Measurements from ENCODE around the gene GPR132. TPM values are rescaled to one million over a fixed set of nuclear protein-coding genes. Genes with fewer than 3 reads are reported as not detected.
"Not testable (repeated sequence)": the region's sequence is repeated elsewhere in the genome, so short reads cannot be mapped to it uniquely, and the experiment has no call there.

GPR132 gene, protein sequence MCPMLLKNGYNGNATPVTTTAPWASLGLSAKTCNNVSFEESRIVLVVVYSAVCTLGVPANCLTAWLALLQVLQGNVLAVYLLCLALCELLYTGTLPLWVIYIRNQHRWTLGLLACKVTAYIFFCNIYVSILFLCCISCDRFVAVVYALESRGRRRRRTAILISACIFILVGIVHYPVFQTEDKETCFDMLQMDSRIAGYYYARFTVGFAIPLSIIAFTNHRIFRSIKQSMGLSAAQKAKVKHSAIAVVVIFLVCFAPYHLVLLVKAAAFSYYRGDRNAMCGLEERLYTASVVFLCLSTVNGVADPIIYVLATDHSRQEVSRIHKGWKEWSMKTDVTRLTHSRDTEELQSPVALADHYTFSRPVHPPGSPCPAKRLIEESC
- total RNA-seq (2022): 1.4 TPM in 2 replicates
- percentile 30 among the genes with signal in this experiment for Bru-seq, nascent RNA
- BruChase-seq, experiment 1, labeled RNA remaining after a 6-hour chase: percentile 33 among the genes with signal in this experiment
- percentile 28 among the genes with signal in this experiment for BruChase-seq, experiment 2, labeled RNA remaining after a 2-hour chase
- long read RNA-seq, partial matches to known transcripts: 0 of 6 reads
- long read RNA-seq, other reads (novel, unspliced or antisense): 6 of 6 reads

DNA sequence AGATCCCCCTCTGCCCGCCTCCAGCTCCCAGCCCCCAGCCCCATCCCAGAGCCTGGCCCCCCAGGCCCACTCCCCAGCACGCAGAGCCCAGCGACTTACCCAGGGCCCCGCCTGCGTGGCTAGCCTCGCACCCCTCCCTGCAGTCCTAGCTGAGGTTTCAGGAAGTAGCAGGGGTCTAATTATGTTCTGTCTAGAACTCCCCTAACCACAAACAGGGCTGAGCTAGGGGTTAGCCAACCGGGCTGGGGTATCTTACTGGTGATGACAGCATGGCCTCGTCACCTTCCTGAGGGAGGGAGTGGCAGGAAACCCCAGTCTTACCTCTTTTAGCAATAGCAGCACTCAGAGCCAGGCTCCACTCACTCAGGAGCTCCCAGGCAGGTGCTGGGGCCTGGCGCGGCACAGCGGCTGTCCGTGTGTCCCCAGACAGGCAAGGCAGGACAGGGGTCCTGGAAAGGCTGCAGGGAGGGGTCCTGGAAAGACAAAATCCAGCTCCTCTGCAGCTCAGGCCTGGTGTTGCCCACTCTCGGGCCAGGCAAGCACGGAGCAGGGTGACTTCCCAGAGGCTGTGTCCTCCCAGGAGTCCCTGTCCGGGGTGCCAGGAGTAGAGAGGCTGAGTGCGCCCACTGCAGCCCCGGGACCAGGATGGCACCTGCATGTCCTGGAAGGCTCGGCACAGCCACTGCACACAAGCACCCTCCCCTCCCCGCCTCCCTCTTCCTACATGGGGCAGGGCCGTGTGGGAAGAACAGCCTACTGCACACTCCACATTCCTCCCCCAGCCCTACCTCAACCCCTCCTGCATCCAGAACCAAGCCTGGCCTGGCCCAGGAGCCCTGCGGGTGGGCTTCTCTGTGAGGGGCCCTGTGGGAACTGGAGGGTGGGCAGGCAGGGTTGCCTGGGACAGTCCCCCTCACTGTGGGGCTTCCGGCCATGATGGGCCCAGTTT lies at the start of gene GPR132:
TSS of gene GPR132 (minus strand) at position 151 of the 949 bp plus-strand sequence. CDS start 10,010 bp downstream, outside the sequence.
- CTCF ChIA-PET: interaction anchor here (0.7 to 0.9 kb wide), 3 partner anchors 31 to 219 kb away, joined by 3 to 5 read pairs (median 3); no protein-coding TSS in a partner anchor
- intact Hi-C loops (cut with micrococcal nuclease; ENCODE audit: unreplicated experiment): no loop called here
- TF ChIP-seq, protein P1, sequence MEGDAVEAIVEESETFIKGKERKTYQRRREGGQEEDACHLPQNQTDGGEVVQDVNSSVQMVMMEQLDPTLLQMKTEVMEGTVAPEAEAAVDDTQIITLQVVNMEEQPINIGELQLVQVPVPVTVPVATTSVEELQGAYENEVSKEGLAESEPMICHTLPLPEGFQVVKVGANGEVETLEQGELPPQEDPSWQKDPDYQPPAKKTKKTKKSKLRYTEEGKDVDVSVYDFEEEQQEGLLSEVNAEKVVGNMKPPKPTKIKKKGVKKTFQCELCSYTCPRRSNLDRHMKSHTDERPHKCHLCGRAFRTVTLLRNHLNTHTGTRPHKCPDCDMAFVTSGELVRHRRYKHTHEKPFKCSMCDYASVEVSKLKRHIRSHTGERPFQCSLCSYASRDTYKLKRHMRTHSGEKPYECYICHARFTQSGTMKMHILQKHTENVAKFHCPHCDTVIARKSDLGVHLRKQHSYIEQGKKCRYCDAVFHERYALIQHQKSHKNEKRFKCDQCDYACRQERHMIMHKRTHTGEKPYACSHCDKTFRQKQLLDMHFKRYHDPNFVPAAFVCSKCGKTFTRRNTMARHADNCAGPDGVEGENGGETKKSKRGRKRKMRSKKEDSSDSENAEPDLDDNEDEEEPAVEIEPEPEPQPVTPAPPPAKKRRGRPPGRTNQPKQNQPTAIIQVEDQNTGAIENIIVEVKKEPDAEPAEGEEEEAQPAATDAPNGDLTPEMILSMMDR (IDR thresholded peaks at IDR 0.05; ENCODE audit: unreplicated experiment): no peak

DNA sequence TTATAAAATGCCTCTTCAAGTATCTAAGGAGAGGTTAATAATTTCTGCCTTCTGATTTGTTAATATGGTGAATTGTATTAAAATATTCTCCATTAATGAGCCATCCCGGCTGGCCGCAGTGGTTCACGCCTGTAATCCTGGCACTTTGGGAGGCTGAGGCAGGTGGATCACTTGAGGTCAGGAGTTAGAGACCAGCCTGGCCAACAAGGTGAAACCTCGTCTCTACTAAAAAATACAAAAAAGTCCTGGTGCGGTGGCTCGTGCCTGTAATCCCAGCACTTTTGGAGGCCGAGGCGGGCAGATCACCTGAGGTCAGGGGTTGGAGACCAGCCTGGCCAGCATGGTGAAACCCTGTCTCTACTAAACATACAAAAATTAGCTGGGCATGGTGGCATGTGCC lies 44.0 kb upstream of the GPR132 start:
- CTCF ChIA-PET; H3K36me3 Mint-ChIP-seq (ENCODE audit: insufficient read depth, unreplicated experiment); intact Hi-C loops (cut with micrococcal nuclease; ENCODE audit: unreplicated experiment); H3K27ac Mint-ChIP-seq (ENCODE audit: unreplicated experiment); H3K4me3 Mint-ChIP-seq (ENCODE audit: low read depth, unreplicated experiment); H3K9me3 Mint-ChIP-seq (ENCODE audit: low read depth, unreplicated experiment); H3K4me1 Mint-ChIP-seq (ENCODE audit: low read depth, unreplicated experiment); BruUV-seq (replicated peaks); DNase-seq: not testable (repeated sequence)
- H3K27me3 Mint-ChIP-seq (ENCODE audit: unreplicated experiment): peaks cover 19% of the 10 kb centered on the region

More for the DNA sequence above, at the start of gene GPR132:
- Mint-ChIP-seq H3K4me1 (ENCODE audit: low read depth, unreplicated experiment) (peaks cover 15% of the 10 kb centered on the region), H3K36me3 (ENCODE audit: insufficient read depth, unreplicated experiment) (peaks cover 41% of the 10 kb centered on the region), H3K4me3 (ENCODE audit: low read depth, unreplicated experiment) (peak within 1 kb of the TSS; percentile 22), H3K9me3 (ENCODE audit: low read depth, unreplicated experiment) (no peaks in the 10 kb centered on the region), H3K27me3 (ENCODE audit: unreplicated experiment) (no peaks in the 10 kb centered on the region), H3K27ac (ENCODE audit: unreplicated experiment) (peak within 1 kb of the TSS; percentile 91)
- DNase-seq: peak; percentile 66
- no TSS peak for BruUV-seq (replicated peaks)

DNA sequence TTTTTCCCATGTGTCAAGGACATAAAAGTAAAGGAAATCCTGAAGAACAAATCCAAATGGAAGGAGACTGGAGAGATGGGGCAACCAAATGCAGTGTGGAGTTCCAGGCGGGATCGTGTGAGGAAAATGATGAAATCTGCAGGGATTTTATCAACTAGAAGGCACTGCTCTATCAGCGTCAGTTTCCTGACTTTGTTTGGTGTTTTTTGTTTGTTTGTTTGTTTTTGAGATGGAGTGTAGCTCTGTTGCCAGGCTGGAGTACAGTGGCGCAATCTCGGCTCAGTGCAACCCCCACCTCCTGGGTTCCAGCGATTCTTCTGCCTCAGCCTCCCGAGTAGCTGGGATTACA lies 43.3 kb upstream of the GPR132 start:
- Mint-ChIP-seq H3K27me3 (ENCODE audit: unreplicated experiment) (peaks cover 27% of the 10 kb centered on the region), H3K4me3 (ENCODE audit: low read depth, unreplicated experiment) (no peak overlapping the region), H3K36me3 (ENCODE audit: insufficient read depth, unreplicated experiment) (no peaks in the 10 kb centered on the region), H3K9me3 (ENCODE audit: low read depth, unreplicated experiment) (no peaks in the 10 kb centered on the region), H3K27ac (ENCODE audit: unreplicated experiment) (no peak overlapping the region), H3K4me1 (ENCODE audit: low read depth, unreplicated experiment) (no peaks in the 10 kb centered on the region)
- no TSS peak for BruUV-seq (replicated peaks)
- TF ChIP-seq, protein P1 (IDR thresholded peaks at IDR 0.05; ENCODE audit: unreplicated experiment): no peak
- CTCF ChIA-PET: no interaction called here
- no peak for DNase-seq
- intact Hi-C loops (cut with micrococcal nuclease; ENCODE audit: unreplicated experiment): no loop called here

- H3K9me3 Mint-ChIP-seq (ENCODE audit: low read depth, unreplicated experiment): no peaks in the 10 kb centered on the region
- peaks cover 32% of the 10 kb centered on the region for H3K27me3 Mint-ChIP-seq (ENCODE audit: unreplicated experiment)
- no peaks in the 10 kb centered on the region for H3K36me3 Mint-ChIP-seq (ENCODE audit: insufficient read depth, unreplicated experiment)
- BruUV-seq (replicated peaks): no TSS peak
- TF ChIP-seq, protein P1 (IDR thresholded peaks at IDR 0.05; ENCODE audit: unreplicated experiment): no peak
- no peaks in the 10 kb centered on the region for H3K4me1 Mint-ChIP-seq (ENCODE audit: low read depth, unreplicated experiment)
- no peak overlapping the region for H3K27ac Mint-ChIP-seq (ENCODE audit: unreplicated experiment)
- no peak for DNase-seq
- intact Hi-C loops (cut with micrococcal nuclease; ENCODE audit: unreplicated experiment): no loop called here
- CTCF ChIA-PET: no interaction called here
- no peak overlapping the region for H3K4me3 Mint-ChIP-seq (ENCODE audit: low read depth, unreplicated experiment)
Observed at GRCh38 chr14:105107781-105108515, 42.7 kb upstream of the GPR132 start.
